Upper lobe of left lung (tissue), 4 donors: ENCODE data around the gene DDX1.

Experiments
- CTCF ChIP-seq, 6 experiments: fragments of 450-650 bp in 4 of 6; fragments of 200-600 bp in 2 of 6; sonication (generic) in 2 of 6; IDR thresholded peaks; one replicate each; pipeline ENCODE4 v1.5.1; 2016 to 2019; ENCODE audit warnings: antibody characterized with exemption in 6 of 6
- EP300 ChIP-seq, 4 donors: sonication (generic); formaldehyde crosslinking; IDR thresholded peaks; one replicate each; pipeline ENCODE4 v1.5.1; 2017; ENCODE audit warnings: antibody characterized with exemption in 4 of 4, control low read depth in 2 of 4
- POLR2AphosphoS5 ChIP-seq, 2 donors: sonication (generic); formaldehyde crosslinking; IDR thresholded peaks; one replicate each; pipeline ENCODE4 v1.5.1; 2017; ENCODE audit warnings: antibody characterized with exemption in 2 of 2

- TF ChIP-seq CTCF (IDR thresholded peaks at IDR 0.05) (no peak), EP300 (IDR thresholded peaks at IDR 0.05) (no peak), POLR2AphosphoS5 (IDR thresholded peaks at IDR 0.05) (no peak)
These were observed 31.2 kb downstream of the DDX1 start for GRCh38 chr2:15622614-15623480.
